Hepatocyte (in vitro differentiated cells): ENCODE data around the gene SHC4. TPM values are rescaled to one million over a fixed set of nuclear protein-coding genes. Genes with fewer than 3 reads are reported as not detected.
A peak's percentile ranks its signal among the peaks of the same experiment; 100 is the strongest.

ENCODE experiments used
- DNase-seq: peaks from one replicate; pipeline ENCODE4 v3.0.0-alpha.2; 2016; ENCODE audit warnings: low spot score
- H2AFZ ChIP-seq: fragments of 200-600 bp; sonication (generic); 2 replicates; pipeline ENCODE4 v1.6.0; 2016; ENCODE audit warnings: antibody characterized with exemption, mild to moderate bottlenecking
- H3K27ac ChIP-seq: fragments of 200-600 bp; sonication (generic); 2 replicates; pipeline ENCODE4 v1.5.1; 2016; ENCODE audit warnings: mild to moderate bottlenecking
- H3K27me3 ChIP-seq: fragments of 200-600 bp; sonication (generic); 2 replicates; pipeline ENCODE4 v1.6.1; 2016
- H3K36me3 ChIP-seq: fragments of 200-600 bp; sonication (generic); replicated peaks from 2 replicates; pipeline ENCODE4 v1.5.1; 2016; ENCODE audit warnings: low read depth; ENCODE audit not compliant: insufficient read depth
- H3K4me1 ChIP-seq: fragments of 200-600 bp; sonication (generic); 2 replicates; pipeline ENCODE4 v1.5.1; 2016; ENCODE audit warnings: mild to moderate bottlenecking, moderate library complexity; ENCODE audit not compliant: insufficient read depth
- H3K4me2 ChIP-seq: fragments of 200-600 bp; sonication (generic); 2 replicates; pipeline ENCODE4 v1.6.0; 2016
- H3K4me3 ChIP-seq: fragments of 200-600 bp; sonication (generic); 2 replicates; pipeline ENCODE4 v1.5.1; 2016; ENCODE audit warnings: mild to moderate bottlenecking
- H3K79me2 ChIP-seq: fragments of 200-600 bp; sonication (generic); 2 replicates; pipeline ENCODE4 v1.6.0; 2017; ENCODE audit warnings: mild to moderate bottlenecking
- H3K9me2 ChIP-seq: fragments of 200-600 bp; sonication (generic); replicated peaks from 2 replicates; pipeline ENCODE4 v1.6.0; 2017; ENCODE audit warnings: mild to moderate bottlenecking; ENCODE audit not compliant: insufficient read depth
- H3K9me3 ChIP-seq: fragments of 200-600 bp; sonication (generic); 2 replicates; pipeline ENCODE4 v1.5.1; 2016; ENCODE audit warnings: low read depth, mild to moderate bottlenecking
- H4K20me1 ChIP-seq: fragments of 200-600 bp; sonication (generic); 2 replicates; pipeline ENCODE4 v1.6.0; 2016; ENCODE audit warnings: mild to moderate bottlenecking; ENCODE audit not compliant: insufficient read depth, poor library complexity, severe bottlenecking
- EZH2 ChIP-seq: fragments of 200-600 bp; sonication (generic); IDR thresholded peaks from 2 replicates; pipeline ENCODE4 v1.6.1; 2016; ENCODE audit warnings: antibody characterized with exemption, mild to moderate bottlenecking, borderline replicate concordance
- EZH2phosphoT487 ChIP-seq: fragments of 200-600 bp; sonication (generic); IDR thresholded peaks from one replicate; pipeline ENCODE4 v1.6.1; 2018; ENCODE audit warnings: antibody characterized with exemption, mild to moderate bottlenecking, low read depth, moderate library complexity; ENCODE audit not compliant: unreplicated experiment, severe bottlenecking
- WGBS: methylation state at CpG from one replicate; pipeline ENCODE4 v1.1.6; 2016; ENCODE audit warnings: low lambda C conversion rate; ENCODE audit errors: missing lambda C conversion rate; 5-methylcytosine and 5-hydroxymethylcytosine counted together
- polyA plus RNA-seq: library from polyadenylated mRNA; unstranded; fragments of >200 nt; fragmentation: Nextera tagmentation; extraction: Ambion mirVana; gene quantifications from 2 replicates; pipeline ENCODE4 v1.2.1, GENCODE V29; 2016
- total RNA-seq: library from RNA; depleted of rRNA; stranded (reverse); fragments of >200 nt; gene quantifications from 2 replicates; pipeline ENCODE4 v1.2.3, GENCODE V29; 2014
- TF ChIP-seq, protein P1 (sequence below): fragments of 200-600 bp; sonication (generic); IDR thresholded peaks from 2 replicates; pipeline ENCODE4 v1.5.1; 2016; ENCODE audit warnings: antibody characterized with exemption, mild to moderate bottlenecking; ENCODE audit not compliant: poor library complexity

Gene SHC4
- total and polyA plus RNA-seq, 2 experiments from 2014 or later: 0.75 to 1.00 TPM

DNA sequence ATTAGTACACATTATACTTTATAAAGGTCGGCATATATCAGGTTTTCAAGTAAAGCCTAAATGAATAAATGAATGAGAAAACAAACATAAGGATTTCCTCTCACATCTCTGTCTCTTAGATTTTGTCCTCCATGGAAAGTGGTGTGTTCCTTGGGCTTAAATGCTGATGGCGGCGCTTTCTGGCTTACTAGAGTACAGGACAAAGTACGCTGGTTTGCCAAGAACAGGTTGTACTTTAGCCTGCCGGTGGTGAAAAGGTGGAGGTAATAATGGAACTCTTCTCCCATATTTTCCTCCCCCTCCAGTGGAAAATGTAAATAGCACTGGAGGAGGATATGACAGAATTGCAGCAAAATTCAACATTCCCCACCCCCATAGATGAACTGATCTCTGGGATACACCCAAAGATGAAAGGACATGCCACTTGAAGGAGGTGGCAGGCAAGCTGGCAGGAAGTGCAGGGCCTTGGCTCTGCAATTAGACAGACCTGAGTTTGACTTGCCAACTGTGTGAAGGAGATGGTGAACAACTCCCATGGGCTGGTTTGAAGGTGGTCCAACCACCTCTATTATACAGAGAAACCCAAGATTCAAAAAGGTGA, 182.1 kb downstream of the SHC4 start:
- no peaks in the 10 kb centered on the region for H3K36me3 ChIP-seq
- TF ChIP-seq EZH2phosphoT487: no peak
- no peak overlapping the region for H2AFZ ChIP-seq
- no peaks in the 10 kb centered on the region for H3K9me3 ChIP-seq
- H4K20me1 ChIP-seq: no peaks in the 10 kb centered on the region
- H3K4me1 ChIP-seq: no peaks in the 10 kb centered on the region
- H3K4me3 ChIP-seq: no peak overlapping the region
- DNase-seq: peak; percentile 35
- WGBS: 91% methylated on average over 5 of the region's 5 CpGs
- no peak overlapping the region for H3K27ac ChIP-seq
- H3K79me2 ChIP-seq: no peaks in the 10 kb centered on the region
- H3K9me2 ChIP-seq: no peaks in the 10 kb centered on the region
- H3K27me3 ChIP-seq: no peaks in the 10 kb centered on the region
- no peak overlapping the region for H3K4me2 ChIP-seq

DNA sequence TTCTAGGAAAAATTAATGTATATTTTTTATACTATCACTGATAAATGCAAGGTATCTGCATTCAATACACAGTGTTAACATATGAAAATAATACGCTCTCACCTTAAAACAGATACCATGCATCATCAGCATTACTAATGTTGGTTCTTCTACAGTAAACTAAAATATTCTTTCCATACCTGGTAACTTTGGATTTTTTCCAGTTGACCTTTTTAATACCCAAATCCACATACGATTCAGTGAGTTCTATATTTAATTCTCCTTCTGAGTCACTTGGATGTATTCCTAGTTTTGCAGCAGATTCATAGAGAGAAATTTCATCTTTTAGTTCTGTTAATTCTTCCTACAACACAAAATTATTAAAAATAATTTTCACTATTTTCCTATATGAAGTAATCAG, 182.7 kb downstream of the SHC4 start:
- Histone ChIP-seq H3K9me3 (no peaks in the 10 kb centered on the region), H2AFZ (no peak overlapping the region), H4K20me1 (no peaks in the 10 kb centered on the region), H3K36me3 (no peaks in the 10 kb centered on the region), H3K9me2 (no peaks in the 10 kb centered on the region), H3K79me2 (no peaks in the 10 kb centered on the region), H3K4me1 (no peaks in the 10 kb centered on the region), H3K4me2 (no peak overlapping the region), H3K4me3 (no peak overlapping the region), H3K27me3 (no peaks in the 10 kb centered on the region), H3K27ac (no peak overlapping the region)
- TF ChIP-seq, protein P1, sequence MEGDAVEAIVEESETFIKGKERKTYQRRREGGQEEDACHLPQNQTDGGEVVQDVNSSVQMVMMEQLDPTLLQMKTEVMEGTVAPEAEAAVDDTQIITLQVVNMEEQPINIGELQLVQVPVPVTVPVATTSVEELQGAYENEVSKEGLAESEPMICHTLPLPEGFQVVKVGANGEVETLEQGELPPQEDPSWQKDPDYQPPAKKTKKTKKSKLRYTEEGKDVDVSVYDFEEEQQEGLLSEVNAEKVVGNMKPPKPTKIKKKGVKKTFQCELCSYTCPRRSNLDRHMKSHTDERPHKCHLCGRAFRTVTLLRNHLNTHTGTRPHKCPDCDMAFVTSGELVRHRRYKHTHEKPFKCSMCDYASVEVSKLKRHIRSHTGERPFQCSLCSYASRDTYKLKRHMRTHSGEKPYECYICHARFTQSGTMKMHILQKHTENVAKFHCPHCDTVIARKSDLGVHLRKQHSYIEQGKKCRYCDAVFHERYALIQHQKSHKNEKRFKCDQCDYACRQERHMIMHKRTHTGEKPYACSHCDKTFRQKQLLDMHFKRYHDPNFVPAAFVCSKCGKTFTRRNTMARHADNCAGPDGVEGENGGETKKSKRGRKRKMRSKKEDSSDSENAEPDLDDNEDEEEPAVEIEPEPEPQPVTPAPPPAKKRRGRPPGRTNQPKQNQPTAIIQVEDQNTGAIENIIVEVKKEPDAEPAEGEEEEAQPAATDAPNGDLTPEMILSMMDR: no peak
- 93% methylated on average over 2 of the region's 2 CpGs for WGBS
- DNase-seq: no peak

DNA sequence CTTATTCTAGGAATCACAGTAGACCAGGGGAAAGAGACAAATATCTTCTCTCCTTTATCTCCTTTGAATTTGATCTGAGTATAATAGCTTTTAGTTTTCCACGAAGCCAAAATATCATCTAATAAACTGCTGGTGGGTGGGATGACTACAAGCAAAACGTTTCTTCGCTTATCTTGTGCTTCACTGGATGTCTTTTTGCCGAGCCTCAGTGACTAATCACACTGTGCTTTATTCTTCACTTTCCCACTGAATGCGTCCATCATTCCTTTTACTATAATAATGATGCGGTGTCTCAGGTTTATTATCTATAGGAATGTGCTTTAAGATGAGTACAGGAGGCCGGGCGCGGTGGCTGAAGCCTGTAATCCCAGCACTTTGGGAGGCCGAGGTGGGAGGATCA, 185.4 kb downstream of the SHC4 start:
- Histone ChIP-seq H4K20me1 (no peaks in the 10 kb centered on the region), H3K9me2 (no peaks in the 10 kb centered on the region), H3K4me2 (no peak overlapping the region), H3K79me2 (no peaks in the 10 kb centered on the region), H3K9me3 (no peaks in the 10 kb centered on the region), H3K4me3 (no peak overlapping the region), H3K4me1 (no peaks in the 10 kb centered on the region), H3K36me3 (no peaks in the 10 kb centered on the region), H3K27me3 (no peaks in the 10 kb centered on the region), H2AFZ (no peak overlapping the region), H3K27ac (no peak overlapping the region)
- TF ChIP-seq, protein P1: no peak
- no peak for TF ChIP-seq EZH2
- TF ChIP-seq EZH2phosphoT487: no peak
- 86% methylated on average over 10 of the region's 10 CpGs for WGBS
- DNase-seq: no peak

DNA sequence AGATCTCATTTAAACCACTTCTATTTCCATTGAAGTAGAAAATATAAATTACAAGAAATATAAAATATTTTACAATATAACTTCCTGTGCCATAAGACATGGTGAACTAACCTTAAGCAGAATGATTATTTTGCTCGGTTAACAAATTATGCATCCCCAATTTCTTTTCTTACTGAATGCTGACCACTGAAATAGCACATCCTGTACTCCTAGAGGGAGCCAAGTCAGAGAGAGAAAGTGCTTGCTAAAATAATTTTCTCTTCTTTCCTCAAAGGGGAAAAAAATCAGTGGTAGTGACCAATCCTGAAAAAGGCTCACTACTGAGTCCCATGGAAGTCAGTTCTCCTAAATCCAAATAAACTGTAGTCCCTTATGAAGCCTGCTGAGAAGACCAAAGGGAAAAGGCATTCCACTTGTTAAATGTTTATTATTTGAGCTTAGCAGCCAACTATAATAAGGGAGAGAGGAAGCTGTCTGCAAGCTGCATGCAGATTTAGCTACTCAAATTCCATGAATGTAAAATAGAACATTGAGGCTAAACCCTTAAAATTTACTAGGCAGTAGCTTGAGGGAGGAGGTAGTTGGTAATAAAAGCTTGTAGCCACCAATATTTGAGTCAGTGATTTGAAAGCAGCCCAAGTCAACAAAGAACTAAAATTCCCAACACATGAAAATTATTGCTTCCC, 185.9 kb downstream of the SHC4 start:
- Histone ChIP-seq H3K27ac (no peak overlapping the region), H3K9me3 (no peaks in the 10 kb centered on the region), H3K4me1 (no peaks in the 10 kb centered on the region), H3K36me3 (no peaks in the 10 kb centered on the region), H3K4me2 (no peak overlapping the region), H3K4me3 (no peak overlapping the region), H3K79me2 (no peaks in the 10 kb centered on the region), H3K9me2 (no peaks in the 10 kb centered on the region), H4K20me1 (no peaks in the 10 kb centered on the region), H3K27me3 (no peaks in the 10 kb centered on the region), H2AFZ (no peak overlapping the region)
- no peak for DNase-seq
- WGBS: 94% methylated on average over 1 of the region's 1 CpG
- TF ChIP-seq EZH2phosphoT487 (no peak), EZH2 (no peak)
- TF ChIP-seq, protein P1: no peak
